A549 (cell line): ENCODE measurements around the gene AVPI1.

Source experiments
- CTCF ChIP-seq: fragments of >200 bp; sonication (Bioruptor Twin); formaldehyde crosslinking; IDR thresholded peaks from 3 replicates; pipeline ENCODE4 v1.5.1; 2016
- JUNB ChIP-seq: fragments of >200 bp; sonication (Bioruptor Twin); formaldehyde crosslinking; IDR thresholded peaks from 2 replicates; pipeline ENCODE4 v1.6.1; 2016
- PBX3 ChIP-seq: IDR thresholded peaks from 2 replicates; pipeline ENCODE4 v1.6.1; 2012

DNA sequence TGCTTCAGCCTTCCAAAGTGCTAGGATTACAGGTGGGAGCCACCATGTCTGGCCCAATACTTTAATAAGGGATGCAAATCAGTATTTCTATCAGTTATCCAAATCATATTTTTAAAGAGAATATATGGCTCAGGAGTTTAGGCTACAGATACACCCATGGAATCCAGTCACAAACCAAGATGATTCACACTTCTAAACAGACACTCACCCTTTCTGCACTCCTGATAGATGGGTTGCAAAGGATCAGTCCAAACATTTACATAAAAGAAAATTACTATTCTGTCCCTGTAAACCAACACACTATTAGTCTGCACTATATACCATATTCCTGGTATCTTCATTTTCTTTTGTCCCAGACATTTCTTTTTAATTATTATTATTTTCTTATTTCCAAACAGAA lies 55.9 kb downstream of the AVPI1 start:
- TF ChIP-seq JUNB, result no peak
- TF ChIP-seq CTCF, result no peak
- TF ChIP-seq PBX3, result no peak
